ENCODE results near the gene FNDC3B.

FNDC3B gene

DNA sequence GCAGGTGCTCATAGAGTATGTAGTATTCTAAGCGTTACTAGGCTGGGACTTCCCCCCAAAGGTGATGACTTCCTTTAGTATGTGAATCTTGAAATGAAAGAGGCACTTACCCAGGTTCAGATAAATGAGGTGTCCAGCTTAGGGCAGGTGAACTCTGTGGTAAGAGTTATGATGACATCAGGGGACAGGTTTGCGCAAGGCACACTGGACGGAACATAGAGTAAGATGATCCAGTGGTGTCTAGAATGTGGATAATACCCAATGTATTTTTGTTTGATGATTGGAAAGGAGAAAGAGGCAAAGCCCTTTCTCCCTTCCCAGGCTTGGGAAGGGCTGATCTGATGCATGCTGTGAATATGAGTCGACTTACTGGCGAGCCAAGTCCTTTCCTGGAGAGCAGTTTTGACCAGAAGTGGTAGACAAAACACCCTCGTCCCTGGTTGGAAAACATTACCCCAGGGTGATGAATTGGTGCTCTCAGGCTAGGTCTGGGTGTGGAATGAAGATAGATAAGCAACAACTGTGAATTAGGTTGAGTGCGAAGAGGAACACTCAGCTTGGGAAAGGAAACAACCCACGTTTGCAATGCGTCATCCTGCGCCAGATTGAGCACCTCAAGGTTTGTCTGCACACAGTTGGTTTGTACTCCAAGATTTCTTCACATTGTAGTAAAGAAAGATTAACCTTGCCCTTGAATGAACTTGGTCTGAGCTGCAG is 284.7 kb downstream of the FNDC3B start:
- no peak for DNase-seq

GRCh38 chr3:172324611-172325203 is 285.3 kb downstream of the FNDC3B start:
- no peak for DNase-seq

GRCh38 chr3:172325461-172325860 is 286.1 kb downstream of the FNDC3B start:
- DNase-seq: no peak

DNA sequence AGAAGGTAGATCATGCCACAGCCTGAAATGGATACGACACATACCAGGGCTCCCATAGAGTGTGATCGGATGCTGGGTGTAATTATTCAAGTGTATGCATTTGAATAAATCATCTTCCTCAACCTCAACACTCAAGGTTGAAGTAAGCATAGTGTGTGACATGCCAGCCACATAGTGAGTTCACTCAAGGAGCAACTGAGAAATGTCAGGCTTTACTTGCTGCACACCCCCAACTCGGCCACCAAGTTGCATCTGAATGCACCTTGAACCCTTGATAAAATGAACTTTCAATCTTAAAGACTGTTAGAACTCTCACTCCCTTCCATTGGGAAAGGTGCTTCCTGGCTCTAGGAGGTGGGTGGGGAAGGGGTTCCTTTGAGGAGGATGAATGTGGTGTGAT is 287.6 kb downstream of the FNDC3B start:
- no peak for DNase-seq

DNA sequence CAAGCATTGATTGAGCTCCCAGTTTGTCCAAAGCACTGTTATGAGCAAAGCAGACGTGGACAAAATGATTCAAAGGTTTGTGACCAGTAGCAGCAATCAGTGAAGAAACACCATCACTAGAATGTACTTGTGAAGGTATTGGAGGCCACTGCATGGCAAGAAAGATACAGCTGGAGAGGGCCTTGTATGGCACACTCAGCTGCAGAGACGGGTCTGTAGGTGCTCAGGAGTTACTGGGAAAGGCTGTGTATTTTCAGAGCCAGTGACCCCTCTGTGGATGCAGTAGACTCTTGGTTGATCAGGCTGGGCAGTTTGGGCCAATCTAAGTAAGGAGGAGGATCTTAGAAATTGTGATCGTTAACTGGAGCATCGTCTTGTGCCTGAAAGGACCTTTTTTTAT is 288.9 kb downstream of the FNDC3B start:
- no peak for DNase-seq

DNA sequence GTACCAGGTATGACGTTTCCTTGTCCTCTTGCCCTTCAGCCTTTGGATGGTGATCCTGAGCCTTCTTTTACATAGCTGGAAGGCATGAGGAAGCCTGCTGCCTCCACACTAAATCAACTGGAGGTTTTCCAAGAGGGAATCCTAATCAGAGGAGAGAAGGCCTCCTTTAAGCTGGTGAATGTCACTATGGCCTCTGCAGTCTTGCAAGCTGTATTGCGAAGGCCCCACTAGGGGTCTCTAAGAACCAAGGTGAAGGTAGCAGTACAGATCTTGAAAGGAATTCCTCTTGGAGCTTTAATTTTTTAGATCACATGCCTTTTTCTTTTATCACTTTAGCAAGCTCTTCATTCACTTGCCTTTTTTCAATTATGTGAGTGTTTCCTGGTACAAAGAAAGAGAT is 289.7 kb downstream of the FNDC3B start:
- no peak for DNase-seq

- no peak for DNase-seq
Measured at GRCh38 chr3:172330413-172330812, 291.0 kb downstream of the FNDC3B start.

DNA sequence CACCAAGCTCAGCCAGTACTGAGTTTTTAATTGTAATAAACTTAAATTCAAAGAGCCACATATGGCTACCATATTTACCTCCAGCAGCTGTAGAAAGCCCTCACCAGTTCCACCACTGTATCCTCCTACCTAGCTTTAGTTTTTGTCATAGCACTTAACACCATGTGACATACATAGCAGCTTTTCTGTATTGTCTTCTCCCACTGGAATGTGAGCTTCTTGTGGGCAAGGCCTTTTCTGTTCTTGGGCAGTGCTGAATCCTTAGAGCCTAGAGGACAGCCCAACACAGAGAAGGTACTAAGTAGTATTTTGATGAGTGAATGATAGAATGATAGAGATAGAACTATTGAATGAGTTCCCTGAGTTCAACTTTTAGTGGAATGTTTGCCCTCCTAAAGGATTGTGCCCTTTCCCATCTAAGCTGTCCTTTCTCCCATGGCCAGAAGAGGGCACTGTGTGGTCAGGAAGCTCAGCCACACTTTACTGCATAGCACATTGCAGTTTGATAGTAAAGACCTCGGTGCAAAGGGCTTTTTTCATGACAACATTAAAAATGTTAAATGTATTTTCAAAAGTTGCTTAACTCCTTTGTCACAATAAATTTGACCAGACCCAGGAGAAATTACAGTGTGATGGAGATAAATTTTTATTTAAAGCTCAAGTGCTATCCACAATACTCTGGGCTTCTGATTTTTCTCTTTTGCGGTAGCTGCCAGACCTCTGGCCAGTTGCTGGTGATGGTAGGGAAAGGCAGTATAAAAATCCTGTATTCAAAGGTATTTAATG is 293.1 kb downstream of the FNDC3B start:
- DNase-seq: no peak

DNA sequence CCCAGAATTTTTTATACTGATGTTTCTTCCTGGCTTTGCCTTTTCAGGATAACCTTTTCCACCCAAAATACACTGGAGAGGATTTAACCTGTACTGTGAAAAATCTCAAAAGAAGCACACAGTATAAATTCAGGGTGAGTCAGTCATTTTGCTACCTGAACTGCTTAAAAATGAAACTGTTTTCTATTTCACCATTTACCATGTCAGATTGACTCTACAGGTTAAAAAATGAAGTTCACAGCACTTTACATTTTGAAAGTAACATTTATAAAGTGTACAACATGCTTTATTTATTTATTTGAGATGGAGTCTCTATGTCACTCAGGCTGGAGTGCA is 293.6 kb downstream of the FNDC3B start:
- no peak for DNase-seq

DNA sequence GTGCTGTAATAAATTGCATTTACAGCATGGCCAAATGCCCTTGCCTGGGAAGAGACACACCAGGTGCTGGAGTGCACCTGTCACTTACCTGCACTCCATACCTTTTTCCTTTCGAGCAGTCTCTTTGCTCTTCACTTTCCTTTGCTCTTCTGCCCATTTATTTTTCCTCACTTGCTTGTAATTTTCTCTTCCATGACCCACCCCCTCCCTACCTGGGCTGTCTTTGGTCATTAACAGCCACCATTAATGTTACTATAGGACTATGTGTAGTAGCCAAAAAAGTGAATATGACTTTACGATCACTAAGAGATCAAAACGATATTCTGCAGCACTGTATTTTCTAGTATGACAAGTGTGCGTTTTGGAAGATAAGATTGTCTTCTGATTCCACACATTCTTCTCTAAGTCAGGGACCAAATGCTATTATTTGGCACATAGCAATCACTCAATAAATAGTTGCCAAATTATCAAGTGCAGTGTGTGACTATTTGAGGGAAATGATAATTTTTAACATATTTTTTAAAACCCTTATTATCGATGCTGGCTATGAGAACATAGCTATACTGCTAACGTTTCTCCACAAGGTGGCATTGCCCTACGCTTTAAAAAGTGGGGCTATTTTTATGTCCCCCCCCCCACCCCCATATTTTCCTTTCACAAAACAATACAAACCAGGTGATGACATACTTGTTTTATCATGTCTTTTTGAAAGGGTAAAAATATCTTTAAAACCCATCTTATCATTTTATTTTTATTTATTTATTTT is 294.5 kb downstream of the FNDC3B start:
- no peak for DNase-seq

GRCh38 chr3:172334671-172335207 is 295.4 kb downstream of the FNDC3B start:
- no peak for DNase-seq

DNA sequence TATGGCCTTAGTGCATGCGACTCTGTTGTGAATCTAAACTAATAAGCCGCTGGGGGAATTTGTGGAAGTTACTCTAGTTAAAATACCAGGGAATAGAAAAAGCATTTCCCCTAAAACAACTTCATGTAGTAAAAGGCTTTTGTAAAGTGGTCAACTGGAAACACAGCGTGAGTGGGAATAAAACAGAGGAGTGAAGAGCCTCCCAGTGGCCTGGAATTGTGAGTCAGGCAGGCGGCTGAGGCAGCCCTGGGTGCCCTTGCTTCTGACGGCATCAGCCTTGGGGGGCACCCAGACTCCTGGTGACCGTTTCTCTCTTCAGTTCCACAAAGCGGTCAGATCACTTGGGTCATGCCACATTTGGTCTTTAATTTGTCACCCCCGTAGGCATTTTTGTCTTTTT is 300.5 kb downstream of the FNDC3B start:
- no peak for DNase-seq

- DNase-seq: no peak
Measured at GRCh38 chr3:172340583-172340982, 301.2 kb downstream of the FNDC3B start.

DNA sequence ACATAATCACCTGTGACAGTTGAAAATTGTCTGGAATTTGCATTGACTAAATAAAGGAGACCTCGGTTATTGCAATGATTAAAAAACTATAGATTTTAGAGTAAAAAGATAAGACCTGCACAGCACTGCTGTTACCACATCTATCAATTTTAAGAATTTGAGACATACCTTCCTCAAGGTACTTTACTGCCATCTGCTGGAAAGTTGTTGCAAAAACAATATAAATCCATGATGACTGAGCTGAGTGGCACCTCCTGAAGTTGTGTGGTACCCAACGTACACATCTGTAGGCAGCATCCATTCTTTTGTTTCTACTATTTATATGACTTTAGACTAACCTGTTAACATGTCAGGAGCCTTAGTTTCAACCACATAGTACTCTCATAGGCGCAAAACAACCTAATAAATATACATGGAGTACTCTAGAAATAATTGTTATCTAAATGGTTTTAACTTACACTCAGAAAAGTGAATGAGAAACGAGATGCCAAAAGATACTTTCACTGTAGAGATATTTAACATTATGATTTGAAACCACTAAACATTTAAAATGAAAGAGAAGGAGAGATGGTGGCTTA is 302.2 kb downstream of the FNDC3B start:
- DNase-seq: no peak

- DNase-seq: no peak
Measured at GRCh38 chr3:172342097-172342659, 302.8 kb downstream of the FNDC3B start.

DNA sequence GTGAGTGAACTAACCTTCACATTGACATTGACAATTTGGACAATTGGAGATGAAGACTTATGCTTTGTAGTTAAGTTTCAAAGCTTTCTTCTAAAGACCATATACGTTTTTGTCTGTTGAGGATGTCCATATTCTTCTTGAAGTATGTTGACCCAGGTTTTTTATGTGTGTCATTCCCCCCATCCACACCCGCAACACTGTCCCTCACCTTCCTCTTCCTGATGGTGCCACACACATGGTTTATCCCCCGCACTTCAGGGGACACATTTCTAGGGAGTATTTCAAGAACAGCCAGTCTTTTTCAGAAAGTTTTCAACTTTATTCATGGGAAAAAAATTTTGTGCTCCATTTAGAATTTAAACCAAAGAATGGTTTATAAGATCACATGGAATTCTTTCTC is 303.7 kb downstream of the FNDC3B start:
- DNase-seq: no peak

- no peak for DNase-seq
Measured at GRCh38 chr3:172343979-172344378, 304.6 kb downstream of the FNDC3B start.

DNA sequence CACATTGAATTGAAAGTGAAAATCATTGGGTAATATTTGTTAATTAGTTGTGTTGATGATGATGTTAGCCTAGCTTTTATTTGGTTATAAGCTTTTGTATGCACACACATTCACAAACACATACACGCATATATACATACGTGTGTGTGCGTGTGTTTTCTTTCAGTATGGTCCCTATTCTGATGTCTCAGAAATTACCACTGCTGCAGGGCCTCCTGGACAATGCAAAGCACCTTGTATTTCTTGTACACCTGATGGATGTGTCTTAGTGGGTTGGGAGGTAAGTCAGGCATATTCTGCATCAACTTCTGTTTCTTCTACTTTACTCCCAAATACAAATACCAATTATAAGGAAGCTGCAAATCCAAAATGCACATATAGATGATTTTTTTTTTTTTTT is 306.8 kb downstream of the FNDC3B start:
- no peak for DNase-seq

DNA sequence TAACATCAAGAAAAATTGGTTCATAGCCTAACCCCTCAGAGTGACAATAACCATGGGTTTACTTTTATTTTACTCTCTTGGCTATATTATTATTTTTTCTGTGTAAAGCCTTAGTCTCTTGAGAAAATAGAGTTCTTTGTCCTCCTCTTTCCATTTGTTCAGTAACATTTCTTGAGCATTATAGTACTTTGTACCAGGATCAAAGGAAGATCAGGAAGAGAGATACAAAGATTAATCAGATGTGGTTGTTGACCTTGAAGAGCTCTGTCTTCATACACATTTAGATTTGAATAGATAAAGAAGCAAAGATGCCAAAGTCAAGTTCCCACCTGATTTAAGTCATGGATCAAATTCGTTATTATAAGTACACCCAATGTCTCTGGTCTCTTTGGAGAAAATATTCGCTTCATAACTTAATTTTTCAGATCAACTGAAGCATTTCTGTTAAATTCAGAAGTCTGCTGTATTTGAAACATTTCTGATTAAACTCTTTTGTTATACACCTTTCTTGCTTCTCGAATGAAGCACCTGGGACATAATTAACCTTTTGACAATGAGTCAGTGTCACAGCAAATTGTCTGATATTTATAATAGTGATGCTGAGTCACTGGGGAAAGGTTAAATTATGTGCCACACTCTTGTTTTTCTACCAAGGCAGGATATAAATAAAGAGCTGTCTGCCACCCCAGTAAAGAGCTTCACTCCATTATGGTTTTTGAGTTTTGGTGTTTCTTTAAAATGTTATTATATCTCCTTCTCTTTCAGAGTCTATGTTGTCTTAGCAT is 308.7 kb downstream of the FNDC3B start:
- DNase-seq: no peak

- DNase-seq: no peak
Measured at GRCh38 chr3:172351895-172352466, 312.6 kb downstream of the FNDC3B start.

DNA sequence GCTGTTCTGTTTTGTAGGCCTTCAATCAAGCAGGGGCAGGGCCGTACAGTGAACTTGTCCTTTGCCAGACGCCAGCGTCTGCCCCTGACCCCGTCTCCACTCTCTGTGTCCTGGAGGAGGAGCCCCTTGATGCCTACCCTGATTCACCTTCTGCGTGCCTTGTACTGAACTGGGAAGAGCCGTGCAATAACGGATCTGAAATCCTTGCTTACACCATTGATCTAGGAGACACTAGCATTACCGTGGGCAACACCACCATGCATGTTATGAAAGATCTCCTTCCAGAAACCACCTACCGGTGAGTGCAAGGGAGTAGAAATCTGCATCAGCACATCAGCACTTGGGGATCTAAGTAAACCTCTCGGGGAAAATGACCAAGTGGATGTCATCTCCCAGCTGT is 313.4 kb downstream of the FNDC3B start:
- no peak for DNase-seq

Measured in NCI-H1048 (cell line).